HFFc6 (cell line): Measurements from ENCODE around the gene DLG2. TPM values are rescaled to one million over a fixed set of nuclear protein-coding genes. Genes with fewer than 3 reads are reported as not detected.

Experiments
- DNase-seq: peaks from one replicate; pipeline ENCODE4 v3.0.0-alpha.2; 2018
- H3K27ac Mint-ChIP-seq: 2 replicates; pipeline ENCODE4 v1.8.0; 2020; ENCODE audit warnings: mild to moderate bottlenecking, mixed read lengths
- H3K27me3 Mint-ChIP-seq: 2 replicates; pipeline ENCODE4 v1.8.0; 2021; ENCODE audit warnings: mild to moderate bottlenecking, moderate library complexity, mixed read lengths; ENCODE audit not compliant: insufficient read depth
- H3K36me3 Mint-ChIP-seq: 2 replicates; pipeline ENCODE4 v1.8.0; 2021; ENCODE audit warnings: low read depth, mixed read lengths
- H3K4me1 Mint-ChIP-seq: 2 replicates; pipeline ENCODE4 v1.8.0; 2020; ENCODE audit warnings: low read depth, mixed read lengths
- H3K4me3 Mint-ChIP-seq: 2 replicates; pipeline ENCODE4 v1.8.0; 2020; ENCODE audit warnings: mild to moderate bottlenecking, moderate library complexity, mixed read lengths
- H3K9me3 Mint-ChIP-seq: 2 replicates; pipeline ENCODE4 v1.8.0; 2020; ENCODE audit warnings: mild to moderate bottlenecking, mixed read lengths
- total RNA-seq, 6 experiments: library from RNA; stranded (reverse); fragmentation: NEBNext Ultra II Directional; extraction: Animal tissue kit (Norgen Biotek cat#: 25700); gene quantifications; 2 replicates in 1 of 6; 3 replicates in 5 of 6; pipeline ENCODE4 v1.2.3, GENCODE V29; 2021
- TF ChIP-seq, protein P1 (sequence below): fragments of 200-600 bp; sonication (generic); IDR thresholded peaks from 2 replicates; pipeline ENCODE4 v1.5.0; 2021; ENCODE audit warnings: antibody characterized with exemption, mild to moderate bottlenecking

The DLG2 gene
- total RNA-seq, 6 experiments from 2014 or later = 0.39 to 1.00 (median 0.80) TPM; not detected in 1

DNA sequence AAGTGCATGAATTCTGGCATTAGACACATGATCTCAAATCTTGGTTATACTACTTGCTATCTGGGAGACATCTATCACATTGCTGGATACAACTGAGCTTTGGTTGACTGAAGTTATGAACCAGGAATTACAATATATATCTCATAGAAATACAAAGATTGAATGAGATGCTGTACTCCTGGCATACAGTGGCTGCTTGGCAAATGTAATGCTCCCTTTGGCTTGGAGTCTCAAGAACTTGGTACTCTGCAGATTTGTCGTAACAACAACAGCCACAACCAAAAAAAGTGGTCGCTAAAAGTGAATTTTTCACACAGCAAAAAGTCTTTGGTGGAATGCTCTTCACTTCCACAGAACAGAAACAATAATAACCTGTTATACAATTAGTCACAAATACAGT lies 1082.6 kb downstream of the DLG2 start:
- H3K9me3 Mint-ChIP-seq = peaks cover 22% of the 10 kb centered on the region

DNA sequence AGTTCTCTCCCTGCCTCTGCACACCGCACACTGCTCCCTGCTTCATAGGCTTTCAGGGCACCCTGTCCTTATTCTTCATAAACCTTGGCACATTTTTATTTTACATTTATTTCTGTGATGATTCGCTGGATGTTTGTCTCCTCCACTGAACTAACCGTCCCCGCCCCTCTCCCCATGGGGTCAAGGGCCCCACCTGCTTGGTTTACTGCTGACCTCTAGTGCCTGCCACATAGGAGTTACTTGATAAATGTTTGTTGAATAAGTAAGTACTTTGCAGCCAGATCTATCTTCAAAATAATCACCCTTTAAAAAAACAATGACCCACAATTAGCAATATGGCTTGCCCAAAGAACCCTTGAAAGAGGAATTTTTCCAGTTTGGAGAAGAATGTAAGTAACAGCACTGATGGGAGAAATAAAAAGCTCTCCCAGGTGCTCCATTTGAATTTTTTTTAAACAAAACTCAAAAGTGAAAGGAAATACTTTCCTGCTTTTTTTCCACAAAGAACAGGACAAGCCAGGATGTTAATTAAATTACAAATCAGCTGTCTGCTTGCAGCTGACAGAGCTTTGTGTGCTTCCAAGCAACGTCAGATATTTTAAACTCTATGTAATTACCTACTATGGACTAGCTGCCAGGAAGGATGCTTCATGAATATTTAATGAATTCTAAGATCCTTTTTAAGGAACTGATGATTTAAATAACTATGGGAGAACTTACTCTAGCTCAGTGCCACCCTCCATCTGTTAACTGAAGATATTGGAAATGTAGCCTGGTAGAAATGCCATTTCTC lies 1083.6 kb downstream of the DLG2 start:
- H3K4me3 Mint-ChIP-seq = no peak overlapping the region
- DNase-seq = no peak
- H3K9me3 Mint-ChIP-seq = peaks cover 20% of the 10 kb centered on the region
- no peaks in the 10 kb centered on the region for H3K4me1 Mint-ChIP-seq
- no peak overlapping the region for H3K27ac Mint-ChIP-seq
- no peaks in the 10 kb centered on the region for H3K27me3 Mint-ChIP-seq
- TF ChIP-seq, protein P1, sequence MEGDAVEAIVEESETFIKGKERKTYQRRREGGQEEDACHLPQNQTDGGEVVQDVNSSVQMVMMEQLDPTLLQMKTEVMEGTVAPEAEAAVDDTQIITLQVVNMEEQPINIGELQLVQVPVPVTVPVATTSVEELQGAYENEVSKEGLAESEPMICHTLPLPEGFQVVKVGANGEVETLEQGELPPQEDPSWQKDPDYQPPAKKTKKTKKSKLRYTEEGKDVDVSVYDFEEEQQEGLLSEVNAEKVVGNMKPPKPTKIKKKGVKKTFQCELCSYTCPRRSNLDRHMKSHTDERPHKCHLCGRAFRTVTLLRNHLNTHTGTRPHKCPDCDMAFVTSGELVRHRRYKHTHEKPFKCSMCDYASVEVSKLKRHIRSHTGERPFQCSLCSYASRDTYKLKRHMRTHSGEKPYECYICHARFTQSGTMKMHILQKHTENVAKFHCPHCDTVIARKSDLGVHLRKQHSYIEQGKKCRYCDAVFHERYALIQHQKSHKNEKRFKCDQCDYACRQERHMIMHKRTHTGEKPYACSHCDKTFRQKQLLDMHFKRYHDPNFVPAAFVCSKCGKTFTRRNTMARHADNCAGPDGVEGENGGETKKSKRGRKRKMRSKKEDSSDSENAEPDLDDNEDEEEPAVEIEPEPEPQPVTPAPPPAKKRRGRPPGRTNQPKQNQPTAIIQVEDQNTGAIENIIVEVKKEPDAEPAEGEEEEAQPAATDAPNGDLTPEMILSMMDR = no peak
- no peaks in the 10 kb centered on the region for H3K36me3 Mint-ChIP-seq

More for the DNA sequence above, 1082.6 kb downstream of the DLG2 start:
- Mint-ChIP-seq H3K4me3 (no peak overlapping the region), H3K36me3 (no peaks in the 10 kb centered on the region), H3K27ac (no peak overlapping the region), H3K27me3 (no peaks in the 10 kb centered on the region), H3K4me1 (no peaks in the 10 kb centered on the region)
- TF ChIP-seq, protein P1 = no peak
- DNase-seq = no peak

DNA sequence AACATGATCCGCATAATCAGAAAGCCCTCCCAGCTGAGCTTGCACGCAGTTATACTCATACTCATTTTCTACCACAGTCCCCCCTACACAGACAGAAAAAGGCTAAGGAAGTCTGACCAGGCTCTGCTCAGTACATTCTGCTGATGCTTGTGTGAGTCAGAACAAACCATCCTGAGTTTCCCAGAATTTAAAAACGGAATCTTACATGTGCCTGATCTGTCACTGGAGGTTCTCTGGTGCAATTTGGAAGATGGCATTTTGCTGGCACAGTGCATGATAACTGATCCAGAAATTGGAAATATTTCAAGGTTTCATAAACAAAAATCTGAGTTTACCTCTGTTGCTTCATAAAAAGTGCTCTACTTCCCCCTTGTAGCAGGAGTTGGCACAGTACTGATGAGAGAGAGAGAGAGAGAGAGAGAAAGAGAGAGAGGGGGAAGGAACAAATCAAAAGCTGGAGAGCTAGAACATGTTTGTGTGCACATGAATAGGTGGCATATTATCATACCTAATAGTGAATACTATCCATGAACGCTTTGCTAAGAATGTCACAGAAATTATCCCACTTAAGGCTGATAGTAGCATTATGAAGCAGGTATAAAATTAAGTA lies 1085.3 kb downstream of the DLG2 start:
- Mint-ChIP-seq H3K4me3 (no peak overlapping the region), H3K36me3 (no peaks in the 10 kb centered on the region), H3K27me3 (no peaks in the 10 kb centered on the region), H3K27ac (no peak overlapping the region), H3K4me1 (no peaks in the 10 kb centered on the region), H3K9me3 (peaks cover 26% of the 10 kb centered on the region)
- DNase-seq = no peak
- TF ChIP-seq, protein P1 = no peak

DNA sequence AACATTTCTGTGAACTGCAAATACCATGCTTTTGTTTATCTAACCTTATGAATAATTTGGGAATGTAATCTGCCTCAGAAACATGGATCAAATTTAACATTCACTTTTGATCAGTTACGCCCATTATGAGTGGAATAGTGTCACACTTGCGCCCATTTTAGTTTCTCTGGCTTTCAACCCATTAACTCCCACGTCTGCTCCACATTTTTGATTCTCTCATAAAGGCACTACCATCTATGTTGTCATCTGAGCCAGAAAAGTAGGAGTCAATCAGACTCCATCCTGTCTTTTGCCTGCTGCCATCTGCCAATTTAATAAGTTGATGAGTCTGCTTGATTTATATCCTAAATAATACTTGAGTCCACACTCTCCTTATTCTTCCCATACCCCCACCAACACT lies 1090.7 kb downstream of the DLG2 start:
- H3K27ac Mint-ChIP-seq = no peak overlapping the region
- peaks cover 16% of the 10 kb centered on the region for H3K9me3 Mint-ChIP-seq
- TF ChIP-seq, protein P1 = no peak
- no peak overlapping the region for H3K4me3 Mint-ChIP-seq
- H3K36me3 Mint-ChIP-seq = no peaks in the 10 kb centered on the region
- no peak for DNase-seq
- H3K27me3 Mint-ChIP-seq = no peaks in the 10 kb centered on the region
- H3K4me1 Mint-ChIP-seq = no peaks in the 10 kb centered on the region

DNA sequence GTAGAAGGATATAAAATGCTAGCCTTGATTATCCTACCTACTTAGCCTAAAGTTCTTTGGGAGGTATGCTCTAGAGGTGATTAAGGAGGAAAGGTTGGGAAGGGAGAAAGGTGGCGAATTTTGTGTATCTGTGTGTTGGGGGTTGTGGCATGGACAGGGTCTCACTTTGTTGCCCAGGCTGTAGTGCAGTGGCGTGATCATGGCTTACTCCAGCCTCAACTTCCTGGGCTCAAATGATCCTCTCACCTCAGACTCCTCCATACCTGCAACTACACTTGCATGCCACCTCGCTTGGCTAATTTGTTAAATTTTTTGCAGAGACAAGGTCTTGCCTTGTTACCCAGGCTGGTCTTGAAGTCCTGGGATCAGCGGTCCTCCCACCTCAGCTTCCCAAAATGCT lies 1094.8 kb downstream of the DLG2 start:
- Mint-ChIP-seq H3K4me1 (no peaks in the 10 kb centered on the region), H3K27ac (no peak overlapping the region), H3K36me3 (no peaks in the 10 kb centered on the region), H3K9me3 (peaks cover 12% of the 10 kb centered on the region; the same call in 1 of the 2 replicates), H3K4me3 (no peak overlapping the region), H3K27me3 (no peaks in the 10 kb centered on the region)
- no peak for DNase-seq
- TF ChIP-seq, protein P1 = no peak
